SU-DHL-6 (cell line): ENCODE data around the gene MAST4.

Source experiments
- H2AFZ ChIP-seq: fragments of 200-600 bp; sonication (generic); 2 replicates; pipeline ENCODE4 v1.6.1; 2014; ENCODE audit warnings: low read depth, mild to moderate bottlenecking, moderate library complexity, mixed read lengths, antibody characterized with exemption, low read length; ENCODE audit not compliant: severe bottlenecking
- H3F3A ChIP-seq: fragments of 200-600 bp; shearing (Covaris generic); 2 replicates; pipeline ENCODE4 v1.6.0; 2016; ENCODE audit warnings: antibody characterized with exemption, mild to moderate bottlenecking; ENCODE audit not compliant: insufficient read depth
- H3K27ac ChIP-seq: fragments of 200-600 bp; sonication (generic); 2 replicates; pipeline ENCODE4 v1.5.1; 2016; ENCODE audit warnings: low read depth, mild to moderate bottlenecking, low read length, moderate library complexity, mixed read lengths
- H3K27me3 ChIP-seq: fragments of 200-600 bp; sonication (generic), shearing (Covaris generic); 2 replicates; pipeline ENCODE4 v1.6.0; 2014; ENCODE audit warnings: mild to moderate bottlenecking, low read length
- H3K36me3 ChIP-seq: fragments of 200-600 bp; sonication (generic); 2 replicates; pipeline ENCODE4 v1.6.1; 2014; ENCODE audit warnings: mild to moderate bottlenecking, low read length, mixed read lengths
- H3K4me2 ChIP-seq: fragments of 300-600, 200-600 bp; shearing (Covaris generic), sonication (generic); 2 replicates; pipeline ENCODE4 v1.6.0; 2014; ENCODE audit warnings: low read length, low read depth, mild to moderate bottlenecking; ENCODE audit not compliant: poor library complexity, severe bottlenecking
- H3K4me3 ChIP-seq: fragments of 200-600 bp; sonication (generic); 2 replicates; pipeline ENCODE4 v1.5.1; 2014; ENCODE audit warnings: antibody characterized with exemption, low read length, mild to moderate bottlenecking, mixed read lengths; ENCODE audit not compliant: insufficient read depth, poor library complexity, severe bottlenecking
- H3K79me2 ChIP-seq: fragments of 200-600 bp; sonication (generic); 2 replicates; pipeline ENCODE4 v1.6.1; 2014; ENCODE audit warnings: mild to moderate bottlenecking, low read length, moderate library complexity; ENCODE audit not compliant: insufficient read depth
- H3K9ac ChIP-seq: fragments of 200-600 bp; sonication (generic); 2 replicates; pipeline ENCODE4 v1.7.0; 2014; ENCODE audit warnings: mild to moderate bottlenecking, low read length
- H3K9me2 ChIP-seq: fragments of 200-600 bp; sonication (generic); replicated peaks from 2 replicates; pipeline ENCODE4 v1.6.1; 2014; ENCODE audit warnings: low read length; ENCODE audit not compliant: insufficient read depth
- H3K9me3 ChIP-seq: fragments of 200-600 bp; sonication (generic); 2 replicates; pipeline ENCODE4 v1.6.1; 2014; ENCODE audit warnings: low read length, mixed read lengths; ENCODE audit not compliant: insufficient read depth
- H4K20me1 ChIP-seq: fragments of 200-600 bp; sonication (generic); 2 replicates; pipeline ENCODE4 v1.6.1; 2014; ENCODE audit warnings: low read depth, mild to moderate bottlenecking, antibody characterized with exemption, low read length, moderate library complexity, mixed read lengths
- EZH2phosphoT487 ChIP-seq: fragments of 200-600 bp; sonication (generic), shearing (Covaris generic); conservative IDR thresholded peaks from 2 replicates; pipeline ENCODE4 v1.6.1; 2018; ENCODE audit warnings: mild to moderate bottlenecking, antibody characterized with exemption, low read length, moderate library complexity, mixed read lengths
- TF ChIP-seq, protein P1 (sequence below): fragments of 200-600 bp; sonication (generic); IDR thresholded peaks from one replicate; pipeline ENCODE4 v1.5.1; 2017; ENCODE audit warnings: antibody characterized with exemption, mild to moderate bottlenecking, low read length, moderate library complexity; ENCODE audit not compliant: insufficient read depth, poor library complexity, severe bottlenecking

The MAST4 gene

DNA sequence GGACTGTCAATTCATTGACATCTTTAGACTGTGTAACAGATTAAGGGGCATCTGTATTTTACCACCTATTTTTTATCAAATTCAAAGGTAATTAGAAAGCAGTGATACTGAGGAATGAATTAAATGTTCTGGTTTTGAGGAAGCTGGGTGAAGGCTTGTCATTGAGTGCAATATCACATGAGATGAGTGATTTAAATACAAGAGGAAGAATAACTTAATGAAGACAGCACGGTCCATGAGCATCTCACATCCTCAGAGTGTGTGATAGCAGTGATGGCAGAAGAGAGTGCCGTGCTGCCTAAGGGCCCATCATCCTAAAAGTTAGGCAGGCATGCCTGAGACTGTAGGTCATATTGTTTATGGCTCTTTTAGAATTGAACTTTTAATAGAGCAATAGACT, 263.3 kb downstream of the MAST4 start:
- no peak overlapping the region for H3K4me3 ChIP-seq
- TF ChIP-seq, protein P1, sequence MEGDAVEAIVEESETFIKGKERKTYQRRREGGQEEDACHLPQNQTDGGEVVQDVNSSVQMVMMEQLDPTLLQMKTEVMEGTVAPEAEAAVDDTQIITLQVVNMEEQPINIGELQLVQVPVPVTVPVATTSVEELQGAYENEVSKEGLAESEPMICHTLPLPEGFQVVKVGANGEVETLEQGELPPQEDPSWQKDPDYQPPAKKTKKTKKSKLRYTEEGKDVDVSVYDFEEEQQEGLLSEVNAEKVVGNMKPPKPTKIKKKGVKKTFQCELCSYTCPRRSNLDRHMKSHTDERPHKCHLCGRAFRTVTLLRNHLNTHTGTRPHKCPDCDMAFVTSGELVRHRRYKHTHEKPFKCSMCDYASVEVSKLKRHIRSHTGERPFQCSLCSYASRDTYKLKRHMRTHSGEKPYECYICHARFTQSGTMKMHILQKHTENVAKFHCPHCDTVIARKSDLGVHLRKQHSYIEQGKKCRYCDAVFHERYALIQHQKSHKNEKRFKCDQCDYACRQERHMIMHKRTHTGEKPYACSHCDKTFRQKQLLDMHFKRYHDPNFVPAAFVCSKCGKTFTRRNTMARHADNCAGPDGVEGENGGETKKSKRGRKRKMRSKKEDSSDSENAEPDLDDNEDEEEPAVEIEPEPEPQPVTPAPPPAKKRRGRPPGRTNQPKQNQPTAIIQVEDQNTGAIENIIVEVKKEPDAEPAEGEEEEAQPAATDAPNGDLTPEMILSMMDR, result no peak
- no peak for TF ChIP-seq EZH2phosphoT487
- H3K9ac ChIP-seq, result no peak overlapping the region
- no peaks in the 10 kb centered on the region for H4K20me1 ChIP-seq
- H2AFZ ChIP-seq, result no peak overlapping the region
- no peak overlapping the region for H3K4me2 ChIP-seq
- no peaks in the 10 kb centered on the region for H3K9me2 ChIP-seq
- H3K27ac ChIP-seq, result no peak overlapping the region
- no peaks in the 10 kb centered on the region for H3K27me3 ChIP-seq
- H3K79me2 ChIP-seq, result no peaks in the 10 kb centered on the region
- no peaks in the 10 kb centered on the region for H3K9me3 ChIP-seq
- H3F3A ChIP-seq, result no peaks in the 10 kb centered on the region
- no peaks in the 10 kb centered on the region for H3K36me3 ChIP-seq

DNA sequence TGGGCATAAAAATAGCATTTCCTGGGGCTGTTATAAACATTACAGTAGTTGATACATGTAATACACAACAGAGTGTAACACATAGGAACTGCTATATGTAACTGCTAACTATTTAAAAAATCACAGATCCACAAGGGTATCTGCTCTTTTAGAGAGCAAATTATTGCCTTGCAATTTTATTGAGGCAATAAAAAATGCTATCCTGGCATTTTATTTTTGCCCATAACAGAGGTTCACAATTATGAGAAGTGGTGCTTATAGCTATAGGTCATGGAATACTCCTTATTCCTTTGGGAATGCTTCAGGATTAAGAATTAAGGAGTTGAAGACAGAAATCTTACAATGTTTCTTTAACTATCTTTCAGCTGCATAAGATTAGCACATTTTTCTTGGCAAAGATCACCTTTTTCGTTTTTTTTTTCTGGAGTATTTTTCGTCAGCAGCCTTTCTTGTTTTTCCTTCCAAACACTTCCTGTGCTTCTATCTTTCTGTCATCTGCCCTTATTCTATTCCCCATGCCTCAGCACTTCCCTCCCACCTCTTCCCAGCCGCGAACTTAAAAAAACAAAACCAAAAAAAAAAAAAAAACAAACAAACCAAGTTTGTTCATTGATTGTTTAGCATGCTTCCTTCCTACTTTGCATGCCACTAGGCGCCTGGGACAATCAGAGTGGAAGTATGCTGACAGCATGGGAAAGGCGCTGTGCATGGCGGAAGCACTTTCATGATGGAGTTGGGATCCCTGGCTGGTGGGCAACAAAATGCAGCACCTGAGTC, 264.2 kb downstream of the MAST4 start:
- H3K27ac ChIP-seq, result no peak overlapping the region
- H2AFZ ChIP-seq, result no peak overlapping the region
- H3K36me3 ChIP-seq, result no peaks in the 10 kb centered on the region
- no peaks in the 10 kb centered on the region for H3K9me3 ChIP-seq
- no peaks in the 10 kb centered on the region for H3F3A ChIP-seq
- no peaks in the 10 kb centered on the region for H3K9me2 ChIP-seq
- H3K27me3 ChIP-seq, result no peaks in the 10 kb centered on the region
- H3K4me3 ChIP-seq, result no peak overlapping the region
- no peaks in the 10 kb centered on the region for H4K20me1 ChIP-seq
- no peak overlapping the region for H3K9ac ChIP-seq
- no peaks in the 10 kb centered on the region for H3K79me2 ChIP-seq
- TF ChIP-seq, protein P1, result no peak
- TF ChIP-seq EZH2phosphoT487, result no peak
- H3K4me2 ChIP-seq, result no peak overlapping the region

DNA sequence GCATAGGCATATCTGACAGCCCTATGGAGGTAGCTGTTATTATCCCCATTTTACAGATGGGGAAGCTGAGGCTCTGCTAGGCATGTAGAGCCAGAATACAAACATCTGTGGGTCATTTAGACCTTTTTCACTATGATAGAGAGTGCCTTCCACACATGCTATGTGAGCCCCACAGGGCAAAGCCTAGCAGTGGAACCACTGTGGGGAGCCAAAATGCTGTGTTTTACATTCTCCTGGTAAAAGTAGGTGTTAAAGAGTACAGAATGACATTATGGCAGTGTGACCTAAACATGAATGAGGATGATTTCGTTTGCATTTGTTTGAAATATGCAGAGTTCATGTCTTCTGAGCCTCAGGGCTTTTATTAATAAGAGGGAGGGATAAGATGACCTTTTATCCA, 265.2 kb downstream of the MAST4 start:
- H4K20me1 ChIP-seq, result no peaks in the 10 kb centered on the region
- no peaks in the 10 kb centered on the region for H3K9me3 ChIP-seq

More for the DNA sequence above, 265.2 kb downstream of the MAST4 start:
- no peaks in the 10 kb centered on the region for H3K36me3 ChIP-seq
- H3F3A ChIP-seq, result no peaks in the 10 kb centered on the region
- H3K79me2 ChIP-seq, result no peaks in the 10 kb centered on the region
- no peak overlapping the region for H3K27ac ChIP-seq
- no peak overlapping the region for H3K4me3 ChIP-seq
- no peak overlapping the region for H2AFZ ChIP-seq
- H3K4me2 ChIP-seq, result no peak overlapping the region
- H3K9me2 ChIP-seq, result no peaks in the 10 kb centered on the region
- no peak overlapping the region for H3K9ac ChIP-seq
- TF ChIP-seq, protein P1, result no peak
- TF ChIP-seq EZH2phosphoT487, result no peak
- H3K27me3 ChIP-seq, result no peaks in the 10 kb centered on the region
